ENCODE measurements around the gene COG6.

Gene COG6

GRCh38 chr13:39655569-39656324, at the start of gene COG6:
Gene COG6 (plus strand): TSS chr13:39655662. CDS start chr13:39655727, 65 bp downstream.
- DNase-seq (ENCODE audit: low spot score), result peak; percentile 93

GRCh38 chr13:39605677-39606320, 49.7 kb upstream of the COG6 start:
- no peak for DNase-seq (ENCODE audit: low spot score)

- no peak for DNase-seq (ENCODE audit: low spot score)
Measured at GRCh38 chr13:39607876-39608275, 47.6 kb upstream of the COG6 start.

GRCh38 chr13:39612023-39612637, 43.3 kb upstream of the COG6 start:
- peak; percentile 85 for DNase-seq (ENCODE audit: low spot score)

- DNase-seq (ENCODE audit: low spot score), result peak; percentile 87
Measured at GRCh38 chr13:39616087-39616694, 39.3 kb upstream of the COG6 start.

GRCh38 chr13:39618561-39618960, 36.9 kb upstream of the COG6 start:
- DNase-seq (ENCODE audit: low spot score), result no peak

- no peak for DNase-seq (ENCODE audit: low spot score)
Measured at GRCh38 chr13:39623466-39623865, 32.0 kb upstream of the COG6 start.

- DNase-seq (ENCODE audit: low spot score), result no peak
Measured at GRCh38 chr13:39631307-39631706, 24.2 kb upstream of the COG6 start.

- DNase-seq (ENCODE audit: low spot score), result no peak
Measured at GRCh38 chr13:39632994-39633393, 22.5 kb upstream of the COG6 start.

GRCh38 chr13:39635564-39635963, 19.9 kb upstream of the COG6 start:
- DNase-seq (ENCODE audit: low spot score), result no peak

- DNase-seq (ENCODE audit: low spot score), result no peak
Measured at GRCh38 chr13:39637890-39638289, 17.6 kb upstream of the COG6 start.

GRCh38 chr13:39641645-39642044, 13.8 kb upstream of the COG6 start:
- DNase-seq (ENCODE audit: low spot score), result no peak

- no peak for DNase-seq (ENCODE audit: low spot score)
Measured at GRCh38 chr13:39646122-39646521, 9.3 kb upstream of the COG6 start.

GRCh38 chr13:39655041-39655568, 357 bp upstream of the COG6 start:
- DNase-seq (ENCODE audit: low spot score), result no peak

- DNase-seq (ENCODE audit: low spot score), result peak; percentile 43
Measured at GRCh38 chr13:39656325-39656677, 839 bp downstream of the COG6 start.

GRCh38 chr13:39663508-39663907, 8.0 kb downstream of the COG6 start:
- no peak for DNase-seq (ENCODE audit: low spot score)

- DNase-seq (ENCODE audit: low spot score), result no peak
Measured at GRCh38 chr13:39663958-39664357, 8.5 kb downstream of the COG6 start.

GRCh38 chr13:39665763-39666162, 10.3 kb downstream of the COG6 start:
- no peak for DNase-seq (ENCODE audit: low spot score)

GRCh38 chr13:39670445-39670844, 15.0 kb downstream of the COG6 start:
- no peak for DNase-seq (ENCODE audit: low spot score)

- DNase-seq (ENCODE audit: low spot score), result no peak
Measured at GRCh38 chr13:39672378-39673132, 17.1 kb downstream of the COG6 start.

GRCh38 chr13:39675904-39676303, 20.4 kb downstream of the COG6 start:
- DNase-seq (ENCODE audit: low spot score), result no peak

- DNase-seq (ENCODE audit: low spot score), result peak; percentile 75
Measured at GRCh38 chr13:39676315-39676876, 20.9 kb downstream of the COG6 start.

Data from NAMALWA (cell line).